SK-N-SH treated with all-trans-retinoic acid at 6 μM for 48 hours (cell line): Measurements from ENCODE around the gene IDUA.

Experiments used
- CSRNP3 ChIP-seq: fragments of 250-450 bp; sonication (Bioruptor Pico); IDR thresholded peaks from 2 replicates; pipeline ENCODE4 v1.5.1; 2021; ENCODE audit warnings: mild to moderate bottlenecking, moderate library complexity
- ISL1 ChIP-seq: fragments of 250-450 bp; sonication (Bioruptor Pico); IDR thresholded peaks from 2 replicates; pipeline ENCODE4 v2.1.2; 2022; ENCODE audit warnings: mild to moderate bottlenecking, moderate library complexity

GRCh38 chr4:1019729-1020470 is 33.1 kb downstream of the IDUA start:
- TF ChIP-seq CSRNP3 (no peak), ISL1 (no peak)
